ENCODE data around the gene MAGEA3. TPM values are rescaled to one million over a fixed set of nuclear protein-coding genes. Genes with fewer than 3 reads are reported as not detected.

MAGEA3 gene
- total RNA-seq, 4 donors from 2014 or later: not detected

- H3K36me3 ChIP-seq: no peaks in the 10 kb centered on the region
- no peaks in the 10 kb centered on the region for H3K4me1 ChIP-seq
- no peak overlapping the region for H3K4me3 ChIP-seq
- H3K27me3 ChIP-seq: no peaks in the 10 kb centered on the region
- TF ChIP-seq POLR2AphosphoS5 (IDR thresholded peaks at IDR 0.05): no peak
- TF ChIP-seq, protein P1, sequence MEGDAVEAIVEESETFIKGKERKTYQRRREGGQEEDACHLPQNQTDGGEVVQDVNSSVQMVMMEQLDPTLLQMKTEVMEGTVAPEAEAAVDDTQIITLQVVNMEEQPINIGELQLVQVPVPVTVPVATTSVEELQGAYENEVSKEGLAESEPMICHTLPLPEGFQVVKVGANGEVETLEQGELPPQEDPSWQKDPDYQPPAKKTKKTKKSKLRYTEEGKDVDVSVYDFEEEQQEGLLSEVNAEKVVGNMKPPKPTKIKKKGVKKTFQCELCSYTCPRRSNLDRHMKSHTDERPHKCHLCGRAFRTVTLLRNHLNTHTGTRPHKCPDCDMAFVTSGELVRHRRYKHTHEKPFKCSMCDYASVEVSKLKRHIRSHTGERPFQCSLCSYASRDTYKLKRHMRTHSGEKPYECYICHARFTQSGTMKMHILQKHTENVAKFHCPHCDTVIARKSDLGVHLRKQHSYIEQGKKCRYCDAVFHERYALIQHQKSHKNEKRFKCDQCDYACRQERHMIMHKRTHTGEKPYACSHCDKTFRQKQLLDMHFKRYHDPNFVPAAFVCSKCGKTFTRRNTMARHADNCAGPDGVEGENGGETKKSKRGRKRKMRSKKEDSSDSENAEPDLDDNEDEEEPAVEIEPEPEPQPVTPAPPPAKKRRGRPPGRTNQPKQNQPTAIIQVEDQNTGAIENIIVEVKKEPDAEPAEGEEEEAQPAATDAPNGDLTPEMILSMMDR (IDR thresholded peaks at IDR 0.05): no peak
- no peak for TF ChIP-seq EP300 (IDR thresholded peaks at IDR 0.05)
- no peak for TF ChIP-seq POLR2A (IDR thresholded peaks at IDR 0.05)
- no peaks in the 10 kb centered on the region for H3K9me3 ChIP-seq
- no peak for DNase-seq (ENCODE audit: low spot score in 2 of 2)
- 84% methylated on average over 5 of the region's 5 CpGs for WGBS
- H3K27ac ChIP-seq: no peak overlapping the region
Observed at GRCh38 chrX:152738560-152738959, 40.0 kb downstream of the MAGEA3 start.

Other genes with a start within 250 kb of the MAGEA3 start
- gene GABRA3, start 247.5 kb upstream of the MAGEA3 start, total RNA-seq: under 1 TPM in 1 of 4 donors, not detected in 3; 0.19 TPM
- gene GABRQ, start 60.9 kb upstream of the MAGEA3 start, total RNA-seq: under 1 TPM in 3 of 4 donors, not detected in 1; 0.10 to 0.45 (median 0.34) TPM
- not detected for gene CSAG2, start 10.5 kb downstream of the MAGEA3 start, total RNA-seq
- not detected for gene MAGEA2B, start 15.8 kb downstream of the MAGEA3 start, total RNA-seq
- not detected for gene CSAG1, start 34.9 kb downstream of the MAGEA3 start, total RNA-seq
- gene MAGEA12, start 35.0 kb downstream of the MAGEA3 start, total RNA-seq: not detected
- not detected for gene MAGEA2, start 55.0 kb downstream of the MAGEA3 start, total RNA-seq
- gene CSAG3, start 60.4 kb downstream of the MAGEA3 start, total RNA-seq: not detected
- gene MAGEA6, start 70.9 kb downstream of the MAGEA3 start, total RNA-seq: not detected
- gene CETN2, start 132.0 kb downstream of the MAGEA3 start, total RNA-seq: 10 to 100 TPM in 3 of 4 donors, 1 to 10 TPM in 1; 8.9 to 24.1 (median 18.7) TPM
- gene NSDHL, start 132.3 kb downstream of the MAGEA3 start, total RNA-seq: 10 to 100 TPM; 11.8 to 34.1 (median 22.4) TPM
- 10 to 100 TPM; 50.1 to 81.3 (median 66.1) TPM for gene ZNF185, start 199.3 kb downstream of the MAGEA3 start, total RNA-seq

Data from suprapubic skin (tissue), 4 donors.